Dedifferentiated amniotic fluid mesenchymal stem cell (primary cell): ENCODE measurements around the gene KDM1A.

Experiments
- DNase-seq: peaks from one replicate; pipeline ENCODE4 v3.0.0-alpha.2; 2016; ENCODE audit errors: extremely low spot score

KDM1A gene

GRCh38 chr1:23110391-23110790, 91.1 kb downstream of the KDM1A start:
- DNase-seq: no peak

- no peak for DNase-seq
Observed at GRCh38 chr1:23111600-23112535, 92.6 kb downstream of the KDM1A start.

- DNase-seq: peak; percentile 19
Observed at GRCh38 chr1:23114424-23115079, 95.3 kb downstream of the KDM1A start.

- no peak for DNase-seq
Observed at GRCh38 chr1:23116216-23116836, 97.1 kb downstream of the KDM1A start.

- DNase-seq: no peak
Observed at GRCh38 chr1:23116921-23117699, 97.8 kb downstream of the KDM1A start.

DNA sequence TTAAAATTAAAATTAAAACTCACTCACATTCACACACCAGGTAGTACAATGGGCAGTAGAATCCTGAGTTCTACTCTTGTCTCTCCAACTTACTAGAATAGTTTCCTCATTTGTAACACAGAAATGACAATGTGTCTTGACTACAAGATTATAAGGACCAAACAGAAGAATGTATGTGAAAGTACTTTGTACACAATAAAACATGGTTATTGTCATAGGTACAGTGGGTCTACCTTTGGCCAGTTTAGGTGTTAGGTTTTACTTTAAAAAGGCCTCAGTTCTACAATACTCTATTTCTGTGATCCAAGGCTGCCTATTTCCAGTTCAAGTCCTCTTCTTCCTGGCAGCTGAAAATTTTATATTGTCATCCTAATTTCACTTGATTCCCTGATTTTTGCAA, 99.1 kb downstream of the KDM1A start:
- DNase-seq: no peak

- DNase-seq: peak; percentile 22
Observed at GRCh38 chr1:23118957-23119792, 99.9 kb downstream of the KDM1A start.

- no peak for DNase-seq
Observed at GRCh38 chr1:23120383-23120782, 101.1 kb downstream of the KDM1A start.

DNA sequence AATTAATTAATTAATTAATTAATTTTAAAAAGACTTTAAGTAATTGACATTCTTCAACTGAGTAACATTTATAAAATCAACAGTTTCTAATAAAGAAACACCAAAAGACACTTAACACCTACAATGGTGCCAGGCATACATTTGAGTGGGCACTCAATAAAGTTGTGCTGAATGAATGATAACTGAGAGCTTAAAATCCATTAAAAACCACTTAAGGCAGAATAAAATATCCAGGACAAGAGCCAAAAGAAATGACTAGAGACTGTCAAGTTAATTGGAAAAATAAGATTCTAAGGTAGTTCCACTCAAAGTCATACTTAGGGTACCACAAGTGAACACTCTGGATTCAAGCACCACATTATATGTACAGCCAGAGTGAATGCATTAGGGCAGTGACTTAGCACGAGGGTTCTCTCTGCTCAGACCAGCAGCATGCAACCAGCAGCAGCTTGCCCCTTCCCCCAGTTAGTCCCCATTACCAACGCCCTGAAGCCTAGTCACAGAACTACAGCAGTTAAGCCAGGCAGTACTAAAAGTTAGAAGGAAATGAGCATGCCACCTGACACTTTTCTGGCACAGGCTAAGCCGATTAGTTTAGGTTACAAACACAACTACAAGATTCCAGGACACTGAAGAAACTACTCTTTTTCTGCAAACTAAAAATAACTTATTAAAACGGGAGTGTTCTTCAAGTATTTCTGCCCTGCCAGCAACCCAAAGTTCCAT, 102.9 kb downstream of the KDM1A start:
- peak; percentile 52 for DNase-seq

DNA sequence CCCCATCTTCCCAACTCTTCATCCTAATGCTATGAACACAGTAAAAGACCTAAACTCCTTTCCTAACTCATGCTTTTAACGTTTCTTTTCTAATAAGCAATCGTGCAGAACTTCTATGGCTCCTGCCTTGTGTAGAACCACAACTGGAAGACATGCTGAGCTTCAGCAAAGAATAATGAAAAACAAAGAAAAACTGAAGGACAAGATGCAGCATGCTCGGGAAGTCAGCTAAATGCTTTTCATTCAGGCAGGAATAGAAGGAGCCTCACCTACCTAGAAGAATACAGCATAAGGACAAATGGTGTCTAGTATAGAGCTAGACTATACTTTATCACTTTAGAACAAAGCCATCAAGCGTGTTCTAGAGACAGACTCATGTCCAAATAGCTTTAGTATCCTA, 103.5 kb downstream of the KDM1A start:
- DNase-seq: no peak

- DNase-seq: no peak
Observed at GRCh38 chr1:23123528-23123927, 104.3 kb downstream of the KDM1A start.

- no peak for DNase-seq
Observed at GRCh38 chr1:23124259-23125026, 105.2 kb downstream of the KDM1A start.

- no peak for DNase-seq
Observed at GRCh38 chr1:23125489-23125888, 106.2 kb downstream of the KDM1A start.

DNA sequence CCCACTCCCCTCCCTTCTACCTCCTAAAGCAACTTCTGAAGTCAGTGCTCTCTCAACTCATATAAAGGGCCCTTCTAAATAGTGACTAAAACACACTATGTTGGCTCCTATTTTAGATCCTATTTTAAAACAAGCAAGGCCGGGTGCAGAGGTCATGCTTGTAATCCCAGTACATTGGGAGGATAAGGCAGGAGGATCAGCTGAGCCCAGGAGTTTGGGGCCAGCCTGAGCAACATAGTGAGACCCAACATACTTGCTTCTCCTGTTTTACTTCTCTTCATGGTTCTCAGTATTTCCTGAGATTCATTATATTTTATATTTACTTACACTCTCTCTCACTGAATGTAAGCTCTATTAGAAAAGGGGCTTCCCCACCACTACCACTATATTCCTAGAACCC, 106.9 kb downstream of the KDM1A start:
- DNase-seq: no peak

DNA sequence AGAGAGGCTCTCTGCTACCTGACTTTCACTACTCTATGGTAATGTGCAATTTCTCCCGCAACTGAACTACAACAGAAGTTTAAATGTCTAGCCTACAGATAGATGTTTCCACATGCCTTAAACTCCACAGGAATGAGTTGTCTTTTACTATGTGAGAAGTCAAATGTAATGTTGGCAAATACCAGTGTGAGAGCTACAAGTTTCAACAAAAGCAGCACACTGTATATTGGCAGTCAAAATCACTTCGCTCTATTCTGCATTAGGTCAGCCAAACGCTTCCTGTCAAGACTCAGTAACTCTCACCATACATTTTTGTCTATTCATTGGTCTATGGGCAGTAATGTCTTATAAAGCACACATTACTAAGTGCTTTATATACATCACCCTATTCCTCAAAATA, 107.5 kb downstream of the KDM1A start:
- DNase-seq: peak; percentile 19

- DNase-seq: no peak
Observed at GRCh38 chr1:23129846-23130245, 110.6 kb downstream of the KDM1A start.

- no peak for DNase-seq
Observed at GRCh38 chr1:23132033-23132432, 112.8 kb downstream of the KDM1A start.
